SK-N-SH treated with all-trans-retinoic acid at 6 μM for 48 hours (cell line): Measurements from ENCODE around the gene CREB3L2.

ENCODE experiments used
- CSDC2 ChIP-seq: fragments of 250-450 bp; sonication (Bioruptor Pico); IDR thresholded peaks from 2 replicates; pipeline ENCODE4 v1.5.0; 2020; ENCODE audit warnings: mild to moderate bottlenecking, moderate library complexity
- ESRRG ChIP-seq: fragments of 250-450 bp; sonication (Bioruptor Pico); IDR thresholded peaks from 2 replicates; pipeline ENCODE4 v1.6.1; 2021; ENCODE audit warnings: mild to moderate bottlenecking
- OSR1 ChIP-seq: fragments of 250-450 bp; sonication (Bioruptor Pico); IDR thresholded peaks from 2 replicates; pipeline ENCODE4 v1.8.0; 2022; ENCODE audit warnings: moderate library complexity, mild to moderate bottlenecking, inconsistent platforms
- PPARA ChIP-seq: fragments of 250-450 bp; sonication (Bioruptor Pico); IDR thresholded peaks from 2 replicates; pipeline ENCODE4 v1.5.0; 2020; ENCODE audit warnings: mild to moderate bottlenecking, borderline replicate concordance
- SNAI2 ChIP-seq: fragments of 250-450 bp; sonication (Bioruptor Pico); IDR thresholded peaks from 2 replicates; pipeline ENCODE4 v1.5.0; 2020; ENCODE audit warnings: mild to moderate bottlenecking, moderate library complexity
- TSHZ2 ChIP-seq: fragments of 250-450 bp; sonication (Bioruptor Pico); IDR thresholded peaks from 2 replicates; pipeline ENCODE4 v1.5.0; 2020; ENCODE audit warnings: mild to moderate bottlenecking, moderate library complexity
- ZFP3 ChIP-seq: fragments of 250-450 bp; sonication (Bioruptor Pico); IDR thresholded peaks from 2 replicates; pipeline ENCODE4 v1.5.0; 2020; ENCODE audit warnings: mild to moderate bottlenecking, moderate library complexity
- ZFP30 ChIP-seq: fragments of 450-650 bp; formaldehyde crosslinking; IDR thresholded peaks from 2 replicates; pipeline ENCODE4 v1.5.0; 2022; ENCODE audit warnings: mild to moderate bottlenecking, moderate library complexity
- ZNF565 ChIP-seq: fragments of 450-650 bp; formaldehyde crosslinking; conservative IDR thresholded peaks from 2 replicates; pipeline ENCODE4 v1.5.0; 2020; ENCODE audit warnings: low read depth, mild to moderate bottlenecking, moderate library complexity
- ZNF8 ChIP-seq: fragments of 450-650 bp; formaldehyde crosslinking; IDR thresholded peaks from 2 replicates; pipeline ENCODE4 v1.5.0; 2020; ENCODE audit warnings: mild to moderate bottlenecking, moderate library complexity
- TF ChIP-seq, protein P1 (sequence below): fragments of 250-450 bp; sonication (Bioruptor Pico); IDR thresholded peaks from 2 replicates; pipeline ENCODE4 v1.5.1; 2021; ENCODE audit warnings: mild to moderate bottlenecking, moderate library complexity

DNA sequence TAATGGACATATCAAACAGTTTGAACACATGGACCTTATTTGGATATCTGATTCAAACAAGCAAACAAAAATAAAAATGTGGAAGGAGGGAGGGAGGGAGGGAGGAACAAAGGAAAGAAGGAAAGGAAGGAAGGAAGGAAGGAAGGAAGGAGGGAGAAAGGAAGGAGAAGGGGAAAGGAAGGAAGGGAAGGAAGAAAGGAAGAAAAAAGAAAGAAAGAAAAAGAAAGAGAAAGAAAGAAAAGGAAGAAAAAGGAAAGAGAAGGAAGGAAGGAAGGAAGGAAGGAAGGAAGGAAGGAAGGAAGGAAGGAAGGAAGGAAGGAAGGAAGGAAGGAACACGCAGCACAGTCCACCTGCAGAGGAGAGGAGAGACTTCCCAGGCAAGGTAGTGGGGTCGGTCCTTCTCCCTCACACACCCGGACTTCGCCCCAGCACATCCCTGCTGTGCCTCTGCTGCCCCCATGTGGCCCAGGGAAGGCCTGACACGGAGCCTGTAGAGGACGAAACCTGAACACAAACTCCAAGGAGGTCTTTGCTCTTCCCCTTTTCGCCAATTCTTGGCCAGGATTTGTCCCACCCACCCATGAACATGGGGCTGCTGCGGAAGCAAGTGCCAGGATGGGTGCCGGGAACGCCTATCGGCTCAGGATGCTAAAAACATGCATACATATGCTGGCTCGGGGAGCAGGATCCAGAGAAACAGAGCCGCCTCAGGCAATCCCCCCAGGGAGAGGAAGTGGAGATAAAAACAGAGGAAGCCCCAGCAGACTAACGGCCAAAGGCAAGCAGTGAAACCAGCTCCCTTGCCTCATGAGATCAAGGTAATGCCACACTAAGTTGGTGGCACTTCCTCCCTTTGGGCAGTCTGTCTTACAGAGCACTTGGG, 102.8 kb downstream of the CREB3L2 start:
- TF ChIP-seq ZNF565 (CRISPR knock-in tag) (no peak), ZFP30 (CRISPR knock-in tag) (no peak), ZNF8 (CRISPR knock-in tag) (no peak), ESRRG (no peak), OSR1 (CRISPR knock-in tag) (no peak), TSHZ2 (no peak), CSDC2 (CRISPR knock-in tag) (no peak), PPARA (CRISPR knock-in tag) (no peak), SNAI2 (CRISPR knock-in tag) (no peak), ZFP3 (no peak)
- TF ChIP-seq, protein P1, sequence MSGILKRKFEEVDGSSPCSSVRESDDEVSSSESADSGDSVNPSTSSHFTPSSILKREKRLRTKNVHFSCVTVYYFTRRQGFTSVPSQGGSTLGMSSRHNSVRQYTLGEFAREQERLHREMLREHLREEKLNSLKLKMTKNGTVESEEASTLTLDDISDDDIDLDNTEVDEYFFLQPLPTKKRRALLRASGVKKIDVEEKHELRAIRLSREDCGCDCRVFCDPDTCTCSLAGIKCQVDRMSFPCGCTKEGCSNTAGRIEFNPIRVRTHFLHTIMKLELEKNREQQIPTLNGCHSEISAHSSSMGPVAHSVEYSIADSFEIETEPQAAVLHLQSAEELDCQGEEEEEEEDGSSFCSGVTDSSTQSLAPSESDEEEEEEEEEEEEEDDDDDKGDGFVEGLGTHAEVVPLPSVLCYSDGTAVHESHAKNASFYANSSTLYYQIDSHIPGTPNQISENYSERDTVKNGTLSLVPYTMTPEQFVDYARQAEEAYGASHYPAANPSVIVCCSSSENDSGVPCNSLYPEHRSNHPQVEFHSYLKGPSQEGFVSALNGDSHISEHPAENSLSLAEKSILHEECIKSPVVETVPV (CRISPR knock-in tag) = no peak
